ENCODE results near the gene GSE1.

DNA sequence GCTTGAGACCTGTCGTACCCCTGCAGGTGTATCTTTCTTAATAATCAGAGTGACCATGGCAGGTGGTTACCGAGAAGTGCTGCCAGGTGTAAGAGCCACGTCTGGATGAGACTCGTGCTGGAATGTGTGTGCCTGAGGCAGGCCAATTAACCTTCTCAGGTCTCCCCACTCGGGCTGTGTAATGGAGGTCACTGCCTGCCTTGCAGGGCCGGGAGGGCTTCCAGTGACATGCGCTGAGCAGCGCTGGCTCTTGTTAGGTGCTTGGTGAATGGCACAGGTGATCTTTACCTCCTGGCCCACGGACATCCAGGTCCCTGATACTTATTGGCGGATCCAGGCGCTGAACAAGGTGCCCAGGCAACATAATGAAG is 4.6 kb upstream of the GSE1 start:
- no peak for TF ChIP-seq POLR2A (IDR thresholded peaks at IDR 0.05)
- TF ChIP-seq, protein P1, sequence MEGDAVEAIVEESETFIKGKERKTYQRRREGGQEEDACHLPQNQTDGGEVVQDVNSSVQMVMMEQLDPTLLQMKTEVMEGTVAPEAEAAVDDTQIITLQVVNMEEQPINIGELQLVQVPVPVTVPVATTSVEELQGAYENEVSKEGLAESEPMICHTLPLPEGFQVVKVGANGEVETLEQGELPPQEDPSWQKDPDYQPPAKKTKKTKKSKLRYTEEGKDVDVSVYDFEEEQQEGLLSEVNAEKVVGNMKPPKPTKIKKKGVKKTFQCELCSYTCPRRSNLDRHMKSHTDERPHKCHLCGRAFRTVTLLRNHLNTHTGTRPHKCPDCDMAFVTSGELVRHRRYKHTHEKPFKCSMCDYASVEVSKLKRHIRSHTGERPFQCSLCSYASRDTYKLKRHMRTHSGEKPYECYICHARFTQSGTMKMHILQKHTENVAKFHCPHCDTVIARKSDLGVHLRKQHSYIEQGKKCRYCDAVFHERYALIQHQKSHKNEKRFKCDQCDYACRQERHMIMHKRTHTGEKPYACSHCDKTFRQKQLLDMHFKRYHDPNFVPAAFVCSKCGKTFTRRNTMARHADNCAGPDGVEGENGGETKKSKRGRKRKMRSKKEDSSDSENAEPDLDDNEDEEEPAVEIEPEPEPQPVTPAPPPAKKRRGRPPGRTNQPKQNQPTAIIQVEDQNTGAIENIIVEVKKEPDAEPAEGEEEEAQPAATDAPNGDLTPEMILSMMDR (IDR thresholded peaks at IDR 0.05), result no peak
